Suppressor macrophage treated with lipopolysaccharide for 1 hour (primary cell): ENCODE data around the gene RHBDL3.
A peak's percentile ranks its signal among the peaks of the same experiment; 100 is the strongest.

Experiments used
- DNase-seq, 3 donors: peaks; one replicate each; pipeline ENCODE4 v3.0.0-alpha.2; 2020 to 2022

The RHBDL3 gene

DNA sequence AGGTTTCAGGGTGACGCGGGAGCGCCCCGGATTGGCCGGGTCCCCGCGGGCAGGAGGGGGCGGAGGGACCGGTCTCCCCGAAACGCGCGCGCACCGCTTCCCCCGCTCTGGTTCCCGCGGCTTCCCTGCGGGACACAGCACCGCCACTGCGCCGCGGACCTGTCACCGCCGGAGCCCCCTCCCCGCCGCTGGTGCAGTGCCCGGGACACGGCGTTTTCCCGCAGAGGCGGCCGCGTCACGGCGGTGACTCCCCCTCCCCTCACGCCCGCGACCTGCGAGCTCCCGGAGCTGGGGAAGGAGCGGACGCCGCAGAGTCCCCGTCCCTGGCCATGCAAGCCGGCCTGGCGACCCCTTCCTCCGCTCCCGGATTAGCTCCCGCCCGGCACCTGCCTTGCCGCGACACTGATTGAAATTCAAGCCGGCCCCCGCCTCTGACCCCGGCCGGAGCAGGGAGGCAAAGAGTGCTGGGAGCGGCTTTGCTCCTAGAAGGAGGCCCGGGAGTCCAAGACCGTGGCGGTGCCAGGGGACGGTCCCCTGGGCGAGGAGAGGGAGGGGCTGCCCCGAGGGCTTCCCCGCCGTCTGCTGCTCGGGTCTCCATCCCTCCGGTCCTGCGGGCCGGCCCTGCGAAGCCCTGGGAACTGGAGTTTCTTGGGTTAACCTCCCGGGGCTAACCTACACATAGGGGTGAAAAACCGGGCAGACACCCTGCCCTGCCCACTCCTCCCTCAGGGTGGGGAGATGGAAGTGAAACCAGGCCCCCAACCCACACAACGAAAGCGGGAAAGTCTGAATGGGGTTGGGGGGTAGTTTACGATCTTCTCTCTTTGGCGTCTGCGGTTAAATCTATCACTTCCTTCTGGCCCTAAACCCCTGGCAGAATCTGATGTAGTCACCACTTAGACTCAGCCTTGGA is 1.0 kb downstream of the RHBDL3 start:
- DNase-seq = peak; percentile 24 to 46 (median 40)

DNA sequence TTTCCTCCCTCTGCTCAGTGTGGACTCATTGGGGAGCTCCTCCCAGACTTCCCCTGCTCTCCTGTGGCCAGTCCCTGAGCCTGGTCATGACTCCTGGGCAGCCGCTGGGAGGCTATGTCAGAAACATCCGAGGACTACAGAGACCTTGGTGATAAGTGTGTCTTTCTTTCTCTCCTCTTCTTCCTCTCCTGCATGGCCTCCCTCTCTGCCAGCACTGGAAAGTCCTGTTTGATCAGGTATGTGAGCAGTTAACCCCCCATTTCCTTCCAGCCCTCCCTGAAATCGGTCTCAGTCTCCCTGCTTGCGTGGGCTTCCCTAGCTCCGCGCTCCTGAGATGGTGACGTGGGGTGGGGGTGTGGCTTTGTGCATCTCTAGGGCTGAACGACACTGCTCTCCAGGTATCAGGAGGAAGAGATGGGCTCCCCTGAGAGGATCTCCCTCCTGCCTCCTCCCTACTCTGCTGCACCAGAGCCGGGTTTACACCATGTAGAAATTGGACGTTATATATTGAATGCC is 2.1 kb downstream of the RHBDL3 start:
- DNase-seq = peak; percentile 47 to 65 (median 53)

GRCh38 chr17:32268734-32269288 is 3.2 kb downstream of the RHBDL3 start:
- DNase-seq = no peak

DNA sequence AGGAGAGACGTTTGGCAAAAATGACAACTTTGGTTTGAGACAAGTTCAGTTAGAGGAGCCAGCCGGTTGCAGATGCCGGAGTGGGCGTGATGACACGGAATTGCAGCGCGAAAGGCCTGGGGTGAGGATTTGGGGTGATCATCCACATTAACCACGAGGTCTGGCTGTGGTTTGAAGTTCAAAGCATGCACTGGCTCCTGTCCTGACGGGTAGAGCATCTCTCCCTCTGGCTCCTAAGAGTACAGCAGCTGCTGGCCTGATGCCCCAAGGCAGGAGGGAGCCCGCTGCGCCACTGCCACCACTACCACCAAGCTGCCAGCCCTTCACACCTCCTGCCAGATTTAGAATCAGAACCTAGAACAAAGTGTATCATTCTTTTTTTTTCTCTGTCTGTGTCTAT is 3.7 kb downstream of the RHBDL3 start:
- no peak for DNase-seq

GRCh38 chr17:32271844-32272243 is 6.2 kb downstream of the RHBDL3 start:
- DNase-seq = no peak

DNA sequence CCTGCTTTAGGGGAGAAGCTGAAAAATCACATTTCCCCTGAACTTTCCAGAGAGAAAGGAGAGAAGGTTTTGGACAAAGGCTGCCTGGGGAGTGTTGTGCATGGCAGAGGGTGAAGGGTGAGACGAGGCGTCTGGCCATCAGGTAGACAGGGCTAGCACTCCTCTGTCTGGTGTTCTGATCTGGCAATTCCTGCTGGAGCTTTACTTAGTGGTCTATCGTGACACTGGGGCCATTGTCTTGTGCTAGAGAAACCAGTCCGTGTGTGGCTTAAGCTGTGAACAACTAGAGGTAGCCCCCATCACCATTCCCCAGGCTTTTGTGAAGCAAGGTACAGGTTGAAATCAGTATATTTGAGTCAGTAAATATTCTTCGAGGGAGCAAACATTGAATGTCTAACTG is 8.5 kb downstream of the RHBDL3 start:
- no peak for DNase-seq

DNA sequence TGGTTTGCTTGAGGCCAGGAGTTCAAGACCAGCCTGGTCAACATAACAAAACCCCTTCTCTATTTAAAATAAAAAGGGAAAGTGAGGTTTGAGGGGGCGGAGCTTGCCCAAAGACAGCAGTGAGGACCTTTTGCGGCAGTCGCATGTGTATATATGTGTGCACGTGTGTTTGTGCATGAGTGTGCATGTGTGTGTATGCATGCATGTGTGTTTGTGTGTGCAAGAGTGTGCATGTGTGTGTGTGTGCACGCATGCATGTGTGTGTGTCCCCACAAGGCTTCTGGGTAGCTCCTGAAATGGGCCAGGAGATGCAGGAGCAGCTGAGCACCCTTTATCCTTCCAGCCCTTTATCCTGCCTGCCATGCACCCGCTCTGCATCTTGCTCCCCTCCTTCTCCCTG is 9.0 kb downstream of the RHBDL3 start:
- DNase-seq = no peak

DNA sequence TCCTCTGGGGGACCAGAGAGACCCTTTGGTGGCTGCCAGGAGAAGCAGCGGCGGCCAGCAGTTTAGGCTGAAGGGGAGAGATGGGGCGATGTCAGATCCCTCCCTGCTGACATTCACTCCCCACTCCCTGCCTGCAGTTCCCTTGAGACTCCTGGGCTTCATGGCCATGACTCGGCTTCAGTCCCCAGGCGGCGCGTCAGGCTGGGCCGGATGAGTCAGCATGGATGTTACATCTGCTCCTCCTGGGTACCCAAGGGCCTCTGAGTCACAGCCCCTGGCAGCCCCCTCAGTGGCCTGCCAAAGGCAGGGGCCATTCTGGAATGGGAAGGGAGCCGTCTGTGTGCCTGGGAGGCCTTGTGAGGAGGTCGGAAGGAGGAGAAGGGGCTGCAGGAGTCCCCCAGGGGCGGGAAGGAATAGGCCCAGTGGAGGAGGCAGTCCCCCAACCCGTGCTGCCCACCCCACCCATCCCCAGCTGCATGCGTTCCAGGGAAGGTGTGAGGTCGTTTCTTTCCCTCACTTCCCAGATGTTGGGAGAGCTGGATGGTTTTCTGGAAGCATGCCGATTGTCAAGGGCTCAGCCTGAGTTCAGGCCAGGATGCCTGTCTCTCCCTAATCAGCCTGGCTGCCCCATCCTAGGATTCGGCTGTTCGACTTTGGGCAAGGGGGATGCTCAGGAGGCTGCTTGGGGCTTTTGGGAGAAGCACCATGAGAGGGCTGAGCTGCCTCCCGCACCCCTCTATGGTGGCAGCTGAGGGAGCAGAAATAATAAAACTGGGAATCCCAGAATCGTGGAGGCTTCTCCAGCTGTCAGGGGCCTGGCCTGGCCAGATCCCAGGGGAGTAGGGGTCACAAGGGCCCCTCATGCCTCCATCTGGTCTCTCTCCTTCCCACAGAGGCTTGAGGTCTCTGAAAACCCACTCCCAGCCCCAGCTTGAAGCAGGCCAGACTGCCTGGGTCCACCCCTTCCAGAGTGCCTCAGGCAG is 9.7 kb downstream of the RHBDL3 start:
- DNase-seq = peak; percentile 85 to 90 (median 87)

DNA sequence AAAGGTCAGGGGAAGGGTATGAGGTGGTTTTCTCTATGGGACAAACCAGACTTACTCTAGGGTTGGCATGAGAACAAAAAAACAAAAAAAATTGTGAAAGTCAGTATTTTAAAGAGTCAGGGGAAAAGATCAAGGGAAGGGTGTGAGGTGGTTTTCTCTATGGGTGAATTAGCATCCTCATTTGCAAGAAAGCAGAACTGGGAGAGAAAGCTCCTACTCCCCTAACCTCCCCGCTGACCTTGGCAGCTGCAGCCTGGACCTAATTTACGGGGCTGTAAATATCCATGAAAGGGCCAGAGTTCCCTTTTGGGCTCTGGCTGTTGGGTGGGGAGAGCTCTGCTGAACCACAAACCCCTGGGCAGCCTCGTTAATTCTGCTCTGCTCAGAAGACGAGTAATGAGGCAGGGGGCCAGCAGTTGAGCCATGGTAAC is 10.6 kb downstream of the RHBDL3 start:
- DNase-seq = peak; percentile 36 to 51 (median 47)

DNA sequence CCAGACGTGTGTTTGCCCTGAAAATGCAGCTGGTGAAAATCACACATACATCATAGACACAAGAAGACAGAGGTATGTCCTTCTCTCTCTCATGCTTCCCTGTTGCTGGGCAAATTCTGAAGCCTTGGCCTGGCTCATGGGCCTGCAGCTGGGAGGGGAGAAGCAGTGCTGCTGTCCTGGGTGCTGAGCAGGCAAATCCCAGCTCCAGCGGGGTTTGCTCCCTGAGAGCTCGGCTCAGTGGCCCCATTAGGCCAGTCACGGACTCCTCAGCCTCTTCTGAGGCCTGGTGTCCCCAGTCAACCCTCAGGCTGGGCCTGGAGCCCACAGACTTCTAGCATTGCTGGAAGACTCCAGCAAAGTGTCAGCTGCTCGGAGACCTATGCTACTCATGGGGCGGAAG is 11.7 kb downstream of the RHBDL3 start:
- no peak for DNase-seq

DNA sequence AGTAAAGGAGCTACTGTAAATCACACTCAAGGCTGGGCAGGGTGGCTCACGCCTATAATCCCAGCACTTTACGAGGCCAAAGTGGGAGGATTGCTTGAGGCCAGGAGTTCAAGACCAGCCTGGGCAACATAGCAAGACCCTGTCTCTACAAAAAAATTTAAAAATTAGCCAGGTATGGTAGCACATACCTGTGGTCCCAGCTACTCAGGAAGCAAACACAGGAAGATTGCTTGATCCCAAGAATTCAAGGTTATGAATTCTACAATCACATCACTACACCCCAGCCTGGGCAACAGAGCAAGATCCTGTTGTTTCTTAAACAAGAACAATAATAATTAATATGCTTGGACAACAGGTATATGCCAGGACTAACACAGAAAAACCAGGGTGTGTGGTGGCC is 13.2 kb downstream of the RHBDL3 start:
- no peak for DNase-seq

DNA sequence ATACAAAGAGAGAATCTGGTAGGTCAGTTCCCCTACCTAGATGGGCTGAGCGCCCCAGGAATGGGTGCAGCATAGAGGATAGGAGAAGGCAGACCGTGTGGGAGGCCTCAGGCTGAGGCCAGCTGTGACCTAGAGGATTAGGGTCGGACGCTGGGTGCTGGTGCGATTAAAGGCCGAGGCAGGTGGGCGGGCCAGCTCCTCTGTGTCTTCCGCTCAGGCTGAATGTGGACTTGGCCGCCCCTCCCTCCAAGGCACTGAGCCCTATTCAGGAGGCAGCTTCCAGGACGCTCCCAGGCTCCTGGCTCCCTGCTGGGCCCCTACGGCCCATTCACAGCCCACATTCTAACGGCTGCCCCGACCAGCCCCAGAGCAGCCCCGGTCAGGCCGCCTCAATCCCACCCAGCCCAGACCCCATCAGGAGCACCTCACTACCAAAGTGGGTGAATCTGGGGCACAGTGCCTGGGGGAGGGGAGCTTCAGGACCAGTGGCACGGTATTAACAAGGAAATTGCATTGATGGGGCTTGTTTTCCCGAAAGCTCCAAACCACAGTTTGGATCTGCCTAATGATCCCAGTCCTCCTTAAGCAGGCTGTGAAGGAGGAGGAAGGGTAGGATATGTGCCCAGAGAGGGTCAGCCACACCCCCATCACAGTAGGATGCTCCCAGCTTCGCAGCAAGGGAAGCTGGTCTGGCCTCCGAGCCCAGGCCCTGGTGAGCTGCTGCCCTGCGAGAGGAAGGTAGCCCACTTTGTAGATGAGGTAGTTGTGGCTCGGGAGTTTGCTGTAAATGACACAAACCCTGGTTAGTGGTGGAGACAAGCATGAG is 14.5 kb downstream of the RHBDL3 start:
- DNase-seq = no peak

GRCh38 chr17:32281011-32281451 is 15.4 kb downstream of the RHBDL3 start:
- no peak for DNase-seq

GRCh38 chr17:32283745-32284201 is 18.1 kb downstream of the RHBDL3 start:
- no peak for DNase-seq

GRCh38 chr17:32285306-32285705 is 19.7 kb downstream of the RHBDL3 start:
- DNase-seq = no peak

DNA sequence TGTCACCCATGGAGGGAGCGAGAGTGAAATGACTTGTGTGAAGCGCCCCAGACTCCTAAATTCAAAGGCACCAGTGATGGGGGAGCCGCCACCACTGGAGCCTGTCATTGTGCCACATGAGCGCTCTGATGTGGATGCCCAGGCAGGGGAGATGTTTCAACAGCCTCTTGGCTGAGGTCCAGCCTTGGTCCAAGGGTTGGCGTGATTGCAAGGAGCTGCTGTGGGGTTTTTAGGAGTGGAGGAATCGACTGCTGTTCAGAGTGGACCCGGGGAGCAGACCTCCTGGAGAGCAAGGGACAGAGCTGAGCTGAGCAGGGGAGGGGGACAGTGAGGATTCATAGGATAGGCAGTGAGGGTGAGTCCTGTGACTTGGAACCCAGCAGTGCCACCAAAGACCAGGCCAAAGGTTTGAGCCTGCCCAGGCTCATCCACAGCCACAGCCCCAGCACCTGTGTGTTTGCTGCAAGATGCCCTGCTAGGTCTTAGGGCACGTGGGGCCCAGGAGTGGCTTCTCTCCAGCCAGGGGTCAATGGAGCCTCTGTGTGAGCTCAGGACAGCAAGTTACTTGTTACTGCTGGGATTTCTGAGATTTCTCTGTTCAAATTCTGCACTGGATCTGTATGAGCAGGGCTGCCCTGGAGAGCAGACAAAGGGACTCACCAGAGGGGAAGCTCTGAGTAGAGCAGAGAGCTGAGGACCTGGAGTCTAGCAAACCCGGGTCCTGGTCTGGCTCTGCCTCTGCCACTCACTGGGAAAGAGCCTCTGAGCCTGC is 20.3 kb downstream of the RHBDL3 start:
- DNase-seq = no peak

GRCh38 chr17:32286518-32286900 is 20.9 kb downstream of the RHBDL3 start:
- DNase-seq = no peak

- no peak for DNase-seq
These were observed 22.3 kb downstream of the RHBDL3 start for GRCh38 chr17:32287804-32288511.

DNA sequence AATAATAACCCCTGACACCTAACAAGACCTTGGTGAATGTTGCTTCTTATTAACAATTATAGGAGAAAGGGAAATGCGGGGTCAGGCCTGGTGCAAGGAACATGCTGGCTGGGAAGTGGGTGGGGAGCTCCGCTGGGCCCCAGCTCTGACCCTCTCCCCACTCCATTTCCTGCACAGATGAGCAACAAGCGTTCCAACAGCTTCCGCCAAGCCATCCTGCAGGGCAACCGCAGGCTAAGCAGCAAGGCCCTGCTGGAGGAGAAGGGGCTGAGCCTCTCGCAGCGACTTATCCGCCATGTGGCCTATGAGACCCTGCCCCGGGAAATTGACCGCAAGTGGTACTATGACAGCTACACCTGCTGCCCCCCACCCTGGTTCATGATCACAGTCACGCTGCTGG is 23.0 kb downstream of the RHBDL3 start:
- peak; percentile 38 to 50 (median 49) for DNase-seq

GRCh38 chr17:32289471-32290070 is 23.9 kb downstream of the RHBDL3 start:
- DNase-seq = no peak
